SU-DHL-6 (cell line): Measurements from ENCODE around the gene AKT1S1.
"Not testable (repeated sequence)": the region's sequence is repeated elsewhere in the genome, so short reads cannot be mapped to it uniquely, and the experiment has no call there.

ENCODE experiments used
- CTCF ChIP-seq: fragments of 200-600 bp; sonication (generic); IDR thresholded peaks from one replicate; pipeline ENCODE4 v1.5.1; 2017; ENCODE audit warnings: antibody characterized with exemption, mild to moderate bottlenecking, low read length, moderate library complexity; ENCODE audit not compliant: insufficient read depth, poor library complexity, severe bottlenecking
- EZH2phosphoT487 ChIP-seq: fragments of 200-600 bp; sonication (generic), shearing (Covaris generic); conservative IDR thresholded peaks from 2 replicates; pipeline ENCODE4 v1.6.1; 2018; ENCODE audit warnings: mild to moderate bottlenecking, antibody characterized with exemption, low read length, moderate library complexity, mixed read lengths

DNA sequence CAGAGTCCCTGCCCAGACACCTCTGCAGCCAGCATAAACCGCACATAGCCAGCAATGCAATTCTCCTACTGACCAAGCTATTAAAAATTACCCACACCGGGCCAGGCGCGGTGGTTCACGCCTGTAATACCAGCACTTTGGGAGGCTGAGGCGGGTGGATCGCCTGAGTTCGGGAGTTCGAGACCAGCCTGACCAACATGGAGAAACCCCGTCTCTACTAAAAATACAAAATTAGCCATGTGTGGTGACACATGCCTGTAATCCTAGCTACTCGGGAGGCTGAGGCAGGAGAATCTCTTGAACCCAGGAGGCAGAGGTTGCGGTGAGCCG, 47.7 kb upstream of the AKT1S1 start:
- TF ChIP-seq CTCF, EZH2phosphoT487: not testable (repeated sequence)
